Testis (tissue), 2 donors: ENCODE measurements around the gene SEMA6A.

ENCODE experiments used
- POLR2A ChIP-seq: fragments of 450-650 bp; IDR thresholded peaks from one replicate; pipeline ENCODE4 v1.6.1; 2017; ENCODE audit warnings: antibody characterized with exemption, mild to moderate bottlenecking, moderate library complexity
- TF ChIP-seq, protein P1 (sequence below), 3 experiments: fragments of 450-650 bp in 2 of 3; fragments of 200-600 bp in 1 of 3; sonication (generic) in 1 of 3; IDR thresholded peaks; one replicate each; pipeline ENCODE4 v1.5.1; 2016 to 2019; ENCODE audit warnings: antibody characterized with exemption in 3 of 3, mild to moderate bottlenecking in 2 of 3, moderate library complexity in 1 of 3

DNA sequence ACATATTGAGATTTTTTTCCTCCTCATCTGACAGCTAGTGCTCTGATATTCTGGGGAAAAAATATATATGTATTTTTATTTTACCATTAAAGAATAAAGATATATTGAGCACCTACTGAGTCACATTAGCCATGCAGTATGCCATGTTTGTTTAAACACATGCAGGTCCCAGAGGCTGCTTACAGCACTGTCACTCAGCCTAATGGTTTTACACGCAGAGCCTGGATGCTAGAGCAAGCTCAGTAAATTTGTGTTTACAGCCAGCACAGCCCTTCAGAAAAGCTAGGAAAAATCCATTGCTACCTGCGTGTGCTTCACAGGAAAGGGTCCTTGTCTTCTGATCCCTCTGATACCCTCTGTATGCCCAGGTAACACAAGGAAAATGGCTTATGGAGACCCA, 146.2 kb downstream of the SEMA6A start:
- TF ChIP-seq, protein P1, sequence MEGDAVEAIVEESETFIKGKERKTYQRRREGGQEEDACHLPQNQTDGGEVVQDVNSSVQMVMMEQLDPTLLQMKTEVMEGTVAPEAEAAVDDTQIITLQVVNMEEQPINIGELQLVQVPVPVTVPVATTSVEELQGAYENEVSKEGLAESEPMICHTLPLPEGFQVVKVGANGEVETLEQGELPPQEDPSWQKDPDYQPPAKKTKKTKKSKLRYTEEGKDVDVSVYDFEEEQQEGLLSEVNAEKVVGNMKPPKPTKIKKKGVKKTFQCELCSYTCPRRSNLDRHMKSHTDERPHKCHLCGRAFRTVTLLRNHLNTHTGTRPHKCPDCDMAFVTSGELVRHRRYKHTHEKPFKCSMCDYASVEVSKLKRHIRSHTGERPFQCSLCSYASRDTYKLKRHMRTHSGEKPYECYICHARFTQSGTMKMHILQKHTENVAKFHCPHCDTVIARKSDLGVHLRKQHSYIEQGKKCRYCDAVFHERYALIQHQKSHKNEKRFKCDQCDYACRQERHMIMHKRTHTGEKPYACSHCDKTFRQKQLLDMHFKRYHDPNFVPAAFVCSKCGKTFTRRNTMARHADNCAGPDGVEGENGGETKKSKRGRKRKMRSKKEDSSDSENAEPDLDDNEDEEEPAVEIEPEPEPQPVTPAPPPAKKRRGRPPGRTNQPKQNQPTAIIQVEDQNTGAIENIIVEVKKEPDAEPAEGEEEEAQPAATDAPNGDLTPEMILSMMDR (IDR thresholded peaks at IDR 0.05): no peak
- TF ChIP-seq POLR2A: no peak
